Measurements from ENCODE around the gene ONECUT3. TPM values are rescaled to one million over a fixed set of nuclear protein-coding genes. Genes with fewer than 3 reads are reported as not detected.

Gene ONECUT3
- total RNA-seq, 4 donors from 2014 or later, result 0.04 TPM; not detected in 3

DNA sequence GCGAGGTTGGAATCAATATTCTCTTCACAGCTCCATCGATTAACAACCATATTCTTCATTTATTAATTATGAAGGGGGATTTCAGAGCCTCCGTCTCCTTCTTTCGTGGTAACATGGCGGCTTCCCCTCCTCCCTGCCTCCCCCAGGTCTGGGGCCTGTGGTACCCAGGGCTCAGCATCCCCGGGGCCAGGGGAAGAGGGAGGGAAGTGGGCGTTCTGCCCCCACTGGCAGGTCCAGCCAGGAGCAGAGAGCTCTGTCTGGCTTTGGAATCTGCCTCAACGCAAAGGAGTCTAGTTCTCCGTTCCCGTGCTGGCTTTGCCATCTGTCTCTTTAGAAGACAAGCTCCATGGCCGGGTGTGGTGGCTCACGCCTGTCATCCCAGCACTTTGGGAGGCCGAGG, 37.8 kb upstream of the ONECUT3 start:
- H3K27me3 ChIP-seq, result peaks cover 97% of the 10 kb centered on the region
- no peak overlapping the region for H3K27ac ChIP-seq
- H3K9me3 ChIP-seq, result no peaks in the 10 kb centered on the region
- WGBS, 2 donors (ENCODE audit: low coverage in 1 of 2), result 60 to 63% methylated on average over 1 to 5 of the region's 13 CpGs
- H3K36me3 ChIP-seq, result no peaks in the 10 kb centered on the region
- no peak for ATAC-seq
- TF ChIP-seq POLR2A (IDR thresholded peaks at IDR 0.05) (no peak), EP300 (IDR thresholded peaks at IDR 0.05) (no peak)
- peaks cover 0 to 6% (median 0%) of the 10 kb centered on the region in 3 donors for H3K4me1 ChIP-seq
- H3K4me3 ChIP-seq, result no peak overlapping the region

DNA sequence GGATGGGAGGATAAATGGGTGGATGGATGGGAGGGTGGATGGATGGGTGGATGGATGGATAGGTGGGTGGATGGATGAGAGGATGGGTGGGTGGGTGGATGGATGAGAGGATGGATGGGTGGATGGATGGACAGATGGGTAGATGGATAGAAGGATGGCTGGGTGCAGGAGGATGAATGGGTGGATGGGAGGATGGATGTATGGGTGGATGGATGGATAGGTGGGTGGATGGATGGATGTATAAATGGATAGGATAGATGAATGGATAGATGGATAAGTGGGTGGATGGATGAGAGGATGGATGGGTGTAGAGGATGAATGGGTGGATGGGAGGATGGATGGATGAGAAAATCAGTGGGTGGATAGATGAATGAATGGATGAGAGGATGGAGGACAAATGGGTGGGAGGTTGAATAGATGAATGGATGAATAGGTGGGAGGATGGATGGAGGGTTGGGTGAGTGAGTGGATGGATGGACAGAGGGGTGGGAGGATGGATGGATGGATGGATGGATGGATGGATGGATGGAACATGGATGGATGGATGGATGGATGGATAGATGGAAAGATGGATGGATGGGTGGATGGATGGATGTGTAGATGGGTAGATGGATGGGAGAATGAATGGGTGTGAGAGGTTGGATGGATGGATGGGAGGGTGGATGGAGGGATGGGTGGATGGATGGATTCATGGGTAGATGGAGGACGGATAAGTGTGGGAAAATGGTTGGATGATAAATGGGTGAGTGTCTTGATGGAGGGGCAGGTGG, 35.9 kb upstream of the ONECUT3 start:
- ATAC-seq, result no peak
- 76 to 82% methylated on average over 1 of the region's 1 CpG for WGBS, 2 donors (ENCODE audit: low coverage in 1 of 2)
- Histone ChIP-seq H3K4me1 (peaks cover 0 to 6% (median 0%) of the 10 kb centered on the region in 3 donors), H3K4me3 (no peak overlapping the region), H3K36me3 (no peaks in the 10 kb centered on the region), H3K9me3 (no peaks in the 10 kb centered on the region), H3K27me3 (peaks cover 100% of the 10 kb centered on the region), H3K27ac (no peak overlapping the region)
- TF ChIP-seq EP300 (IDR thresholded peaks at IDR 0.05), result no peak
- TF ChIP-seq POLR2AphosphoS5 (IDR thresholded peaks at IDR 0.05), result no peak
- TF ChIP-seq POLR2A (IDR thresholded peaks at IDR 0.05), result no peak
- no peak for TF ChIP-seq CTCF (IDR thresholded peaks at IDR 0.05)

DNA sequence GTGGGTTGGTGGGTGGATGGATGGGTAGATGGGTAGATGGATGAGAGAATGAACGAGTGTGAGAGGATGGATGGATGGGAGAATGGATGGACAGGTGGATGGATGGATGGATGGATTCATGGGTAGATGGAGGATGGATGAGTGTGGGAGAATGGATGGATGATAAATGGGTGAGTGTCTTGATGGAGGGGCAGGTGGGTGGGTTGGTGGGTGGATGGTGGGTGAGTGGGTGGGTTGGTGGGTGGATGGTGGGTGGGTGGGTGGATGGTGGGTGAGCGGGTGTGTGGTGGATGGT, 35.4 kb upstream of the ONECUT3 start:
- no peak for ATAC-seq
- no peak overlapping the region for H3K27ac ChIP-seq
- peaks cover 0 to 6% (median 0%) of the 10 kb centered on the region in 3 donors for H3K4me1 ChIP-seq
- H3K36me3 ChIP-seq, result no peaks in the 10 kb centered on the region
- peaks cover 99% of the 10 kb centered on the region for H3K27me3 ChIP-seq
- TF ChIP-seq POLR2AphosphoS5 (IDR thresholded peaks at IDR 0.05) (no peak), CTCF (IDR thresholded peaks at IDR 0.05) (no peak), EP300 (IDR thresholded peaks at IDR 0.05) (no peak), POLR2A (IDR thresholded peaks at IDR 0.05) (no peak)
- WGBS, 2 donors (ENCODE audit: low coverage in 1 of 2), result 53 to 73% methylated on average over 1 of the region's 2 CpGs
- H3K9me3 ChIP-seq, result no peaks in the 10 kb centered on the region
- H3K4me3 ChIP-seq, result no peak overlapping the region

DNA sequence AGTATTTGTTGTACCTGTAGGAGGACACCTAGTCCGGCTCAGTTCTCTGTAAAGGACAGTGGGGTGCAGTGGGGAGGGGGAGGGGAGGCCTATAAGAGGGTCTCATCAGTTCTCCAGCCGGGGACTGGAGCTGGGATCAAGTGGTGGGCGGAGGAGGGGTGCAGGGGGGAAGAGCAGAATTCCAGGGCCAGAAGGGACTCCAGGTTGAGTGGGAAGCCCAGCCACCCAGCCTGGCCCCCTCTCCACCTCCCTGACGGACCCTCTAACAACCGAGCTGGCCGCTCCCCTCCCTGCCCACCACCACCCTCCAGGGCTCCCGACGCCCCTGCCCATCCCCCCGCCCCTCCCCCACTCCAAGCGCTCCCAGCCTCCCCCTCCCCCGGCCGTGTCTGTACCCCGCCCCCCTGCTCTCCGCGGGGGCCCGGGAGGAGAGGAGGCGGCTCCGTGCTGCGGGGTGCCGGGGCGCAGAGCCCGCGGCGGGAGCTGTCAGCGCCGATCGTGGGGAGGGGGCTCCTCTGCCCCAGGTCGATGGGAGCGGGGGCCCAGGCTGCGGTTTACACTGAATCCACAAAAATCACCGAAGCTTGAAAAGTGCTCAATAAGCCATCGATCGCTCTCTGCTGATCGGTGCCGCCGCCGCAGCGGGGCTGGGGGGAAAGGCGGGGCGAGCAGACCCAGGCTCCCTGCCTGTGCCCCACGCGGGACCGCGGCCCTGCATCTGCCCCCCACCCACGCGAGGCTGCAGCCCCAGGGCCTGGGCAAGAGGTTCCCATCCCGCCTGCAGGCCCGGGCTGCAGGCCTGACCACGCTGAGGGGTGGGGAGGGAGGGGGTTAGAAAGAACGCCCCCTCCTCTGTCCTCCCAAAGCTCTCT, 34.6 kb upstream of the ONECUT3 start:
- H3K27me3 ChIP-seq, result peaks cover 99% of the 10 kb centered on the region
- H3K9me3 ChIP-seq, result no peaks in the 10 kb centered on the region
- no peak overlapping the region for H3K27ac ChIP-seq
- peaks cover 0 to 6% (median 0%) of the 10 kb centered on the region in 3 donors for H3K4me1 ChIP-seq
- 0% methylated on average over 3 of the region's 50 CpGs; no CpG with 5 or more reads in 1 of the 2 donors for WGBS, 2 donors (ENCODE audit: low coverage in 1 of 2)
- no peak for ATAC-seq
- TF ChIP-seq EP300 (IDR thresholded peaks at IDR 0.05) (no peak), POLR2AphosphoS5 (IDR thresholded peaks at IDR 0.05) (no peak), POLR2A (IDR thresholded peaks at IDR 0.05) (no peak), CTCF (IDR thresholded peaks at IDR 0.05) (no peak)
- no peak overlapping the region for H3K4me3 ChIP-seq
- no peaks in the 10 kb centered on the region for H3K36me3 ChIP-seq

DNA sequence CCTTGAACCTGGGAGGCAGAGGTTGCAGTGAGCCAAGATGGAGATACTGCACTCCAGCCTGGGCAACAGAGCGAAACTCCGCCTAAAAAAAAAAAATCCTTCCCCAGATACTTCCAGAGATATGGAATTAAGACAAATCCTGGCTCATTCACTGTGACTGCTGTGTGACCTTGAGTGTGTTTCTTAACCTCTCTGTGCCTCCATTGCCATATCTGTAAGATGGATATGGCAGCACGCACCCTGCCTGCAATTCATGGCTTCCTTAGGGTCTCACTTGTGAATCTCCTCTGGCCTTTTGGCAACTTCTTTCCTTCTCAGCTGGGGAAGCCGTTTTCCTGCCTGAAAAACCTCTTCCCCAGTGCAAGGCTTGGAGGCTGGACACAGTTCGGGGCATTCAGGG, 33.8 kb upstream of the ONECUT3 start:
- 82 to 100% methylated on average over 2 to 4 of the region's 5 CpGs for WGBS, 2 donors (ENCODE audit: low coverage in 1 of 2)
- peaks cover 94% of the 10 kb centered on the region for H3K27me3 ChIP-seq

More for the DNA sequence above, 33.8 kb upstream of the ONECUT3 start:
- H3K27ac ChIP-seq, result no peak overlapping the region
- TF ChIP-seq CTCF (IDR thresholded peaks at IDR 0.05), result no peak
- no peak for TF ChIP-seq POLR2AphosphoS5 (IDR thresholded peaks at IDR 0.05)
- TF ChIP-seq EP300 (IDR thresholded peaks at IDR 0.05), result no peak
- peaks cover 0 to 6% (median 0%) of the 10 kb centered on the region in 3 donors for H3K4me1 ChIP-seq
- no peaks in the 10 kb centered on the region for H3K9me3 ChIP-seq
- H3K4me3 ChIP-seq, result no peak overlapping the region
- no peak for ATAC-seq
- no peaks in the 10 kb centered on the region for H3K36me3 ChIP-seq
